HG03025 (cell line): ENCODE measurements around the gene NDUFS8.

Experiments used
- ATAC-seq: cut with Tn5 transposase; IDR thresholded peaks from one replicate; pipeline ENCODE4 v1.9.1; 2021; ENCODE audit warnings: mild to moderate bottlenecking, moderate library complexity; ENCODE audit not compliant: unreplicated experiment, low FRiP score

NDUFS8 gene

DNA sequence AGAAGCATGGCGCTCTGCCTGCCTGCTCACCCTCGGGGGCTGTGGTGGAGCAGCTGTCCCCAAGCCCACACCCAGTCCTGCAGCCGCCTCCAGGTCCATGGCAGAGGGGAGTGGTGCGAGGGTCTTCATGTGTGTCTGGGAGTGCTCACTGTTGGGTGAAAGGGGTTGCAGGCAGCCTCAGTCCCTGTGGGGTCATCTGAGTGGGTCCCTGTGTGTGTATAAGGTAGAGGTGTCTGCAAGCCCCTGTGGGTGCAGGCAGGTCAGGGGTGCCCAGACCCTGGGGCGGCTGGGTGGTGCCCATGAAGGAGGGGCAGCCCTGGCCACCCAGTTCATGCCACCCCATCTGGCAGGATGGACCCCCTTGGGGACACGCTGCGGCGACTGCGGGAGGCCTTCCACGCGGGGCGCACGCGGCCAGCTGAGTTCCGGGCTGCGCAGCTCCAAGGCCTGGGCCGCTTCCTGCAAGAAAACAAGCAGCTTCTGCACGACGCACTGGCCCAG lies 15.5 kb upstream of the NDUFS8 start:
- ATAC-seq: no peak

DNA sequence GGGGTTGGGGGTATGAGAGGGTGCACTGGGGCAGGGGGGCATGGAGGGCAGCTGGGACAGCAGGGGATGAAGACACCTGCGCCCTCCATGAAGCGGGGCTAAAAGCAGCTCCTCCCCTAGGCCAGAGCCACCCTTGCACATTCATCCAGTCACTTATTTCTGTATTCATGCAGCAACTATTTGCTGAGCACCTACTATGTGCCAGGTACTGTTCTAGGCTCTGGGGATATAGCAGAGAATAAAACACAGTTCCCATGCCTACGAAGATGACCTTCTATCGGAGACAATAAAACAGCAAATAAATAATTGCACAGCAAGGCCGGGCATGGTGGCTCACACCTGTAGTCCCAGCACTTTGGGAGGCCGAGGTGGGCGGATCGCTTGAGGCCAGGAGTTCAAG lies 15.0 kb upstream of the NDUFS8 start:
- ATAC-seq: no peak

DNA sequence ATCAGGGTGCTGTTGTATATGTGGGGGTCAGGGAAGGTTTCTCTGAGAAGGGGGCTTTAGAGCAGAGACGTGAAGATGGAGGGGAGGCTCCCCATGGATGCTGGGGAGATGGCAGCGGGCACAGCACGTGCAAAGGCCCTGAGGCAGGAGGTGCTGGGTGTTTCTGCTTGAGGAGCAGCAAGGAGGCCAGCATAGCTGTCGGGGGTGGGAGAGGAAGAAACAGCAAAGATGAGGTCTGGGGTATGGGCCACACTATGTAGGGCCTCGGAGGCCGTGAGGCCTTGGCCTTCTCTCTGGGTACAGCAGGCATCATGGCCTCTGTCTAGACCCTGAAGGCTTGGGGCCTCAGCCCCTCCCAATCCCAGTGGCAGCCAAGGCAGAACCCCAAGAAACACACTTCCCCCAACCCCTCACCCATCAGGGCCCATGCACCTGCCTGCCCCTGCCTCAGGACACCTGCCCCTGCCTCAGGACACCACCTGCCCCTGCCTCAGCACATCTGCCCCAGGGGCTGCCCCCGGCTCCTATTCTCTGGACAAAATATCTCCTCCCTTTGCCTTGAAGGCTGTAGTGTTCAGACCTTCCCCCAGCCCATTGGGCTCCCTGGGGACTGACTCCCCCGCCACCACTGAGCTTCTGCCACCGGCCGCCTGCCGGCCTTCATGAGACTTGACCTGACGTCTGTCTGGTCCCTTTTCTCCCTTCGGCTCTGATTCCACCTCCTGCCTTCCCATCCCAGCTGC lies 14.1 kb upstream of the NDUFS8 start:
- no peak for ATAC-seq

DNA sequence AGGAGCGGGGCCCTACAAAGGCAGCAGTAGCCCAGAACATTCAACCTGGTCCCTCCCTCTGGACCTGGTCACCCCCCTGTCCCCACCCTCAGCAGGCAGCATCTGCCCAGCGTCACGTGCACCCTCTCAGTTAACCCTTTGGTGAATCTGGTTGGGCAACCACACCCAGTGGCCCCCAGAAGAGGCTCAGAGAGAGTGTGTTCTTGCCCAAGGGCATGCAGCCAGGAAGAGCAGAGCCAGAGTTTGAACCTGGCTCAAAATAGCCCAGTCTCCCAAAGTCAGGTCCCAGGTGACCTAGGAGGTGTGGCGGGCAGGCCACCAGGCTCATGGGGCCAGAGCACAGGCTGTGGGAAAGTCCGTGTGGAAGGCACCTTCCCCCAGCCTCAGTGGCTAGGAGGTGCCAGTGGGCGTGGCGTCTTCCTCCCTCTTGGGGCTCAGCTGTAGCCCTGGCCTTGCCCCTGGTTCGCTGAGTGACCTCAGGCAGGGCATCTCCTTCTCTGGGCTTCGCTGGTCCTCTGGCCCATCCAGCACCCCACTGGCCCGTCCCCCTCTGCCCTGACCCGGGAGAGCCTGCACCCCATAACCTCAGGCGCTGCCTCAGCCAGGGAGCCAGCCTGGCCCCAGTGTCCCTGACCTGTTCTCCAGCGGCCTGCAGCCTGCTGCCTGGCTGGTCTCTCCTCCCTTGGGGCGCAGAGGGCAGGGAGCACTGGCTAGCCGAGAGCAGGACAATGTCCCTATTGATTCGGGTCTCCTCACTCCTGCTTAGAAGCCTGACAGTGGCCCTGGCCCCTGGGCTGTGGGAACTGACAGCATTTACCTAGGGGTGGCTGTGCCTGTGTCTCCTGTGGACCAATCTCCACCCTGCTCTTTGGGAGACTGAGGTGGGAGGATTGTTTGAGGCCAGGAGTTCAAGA lies 13.3 kb upstream of the NDUFS8 start:
- no peak for ATAC-seq

DNA sequence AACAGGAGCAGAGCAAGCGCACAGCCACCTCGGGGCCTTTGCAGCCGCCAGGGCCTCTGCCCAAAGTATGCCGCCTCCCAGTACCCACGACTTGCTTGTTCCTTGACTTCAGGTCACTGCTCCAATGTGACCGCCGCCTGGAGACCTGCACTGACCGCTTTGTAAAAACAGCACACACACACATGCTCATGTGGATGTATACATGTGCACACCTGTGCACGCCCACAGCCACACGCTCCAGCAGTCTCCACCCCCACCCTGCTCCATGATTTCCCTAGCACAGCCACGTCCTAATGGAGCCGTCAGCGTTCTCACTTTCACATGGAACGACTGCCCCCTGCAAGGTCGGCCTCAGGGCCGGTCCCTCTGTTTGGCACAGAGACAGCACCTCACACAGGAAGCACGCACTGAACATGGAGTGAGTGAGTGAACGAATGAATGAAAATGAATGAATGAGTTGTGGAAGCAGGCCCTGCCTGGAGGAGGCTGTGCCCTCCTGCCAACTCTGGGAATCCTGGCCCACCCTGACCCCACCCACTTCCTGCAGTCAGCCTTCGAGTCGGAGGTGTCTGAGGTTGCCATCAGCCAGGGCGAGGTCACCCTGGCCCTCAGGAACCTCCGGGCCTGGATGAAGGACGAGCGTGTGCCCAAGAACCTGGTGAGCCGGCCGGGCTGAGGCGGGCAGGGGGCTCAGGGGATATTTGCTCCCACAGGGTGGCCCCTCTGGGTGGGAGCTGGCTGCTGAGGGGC lies 12.3 kb upstream of the NDUFS8 start:
- no peak for ATAC-seq

DNA sequence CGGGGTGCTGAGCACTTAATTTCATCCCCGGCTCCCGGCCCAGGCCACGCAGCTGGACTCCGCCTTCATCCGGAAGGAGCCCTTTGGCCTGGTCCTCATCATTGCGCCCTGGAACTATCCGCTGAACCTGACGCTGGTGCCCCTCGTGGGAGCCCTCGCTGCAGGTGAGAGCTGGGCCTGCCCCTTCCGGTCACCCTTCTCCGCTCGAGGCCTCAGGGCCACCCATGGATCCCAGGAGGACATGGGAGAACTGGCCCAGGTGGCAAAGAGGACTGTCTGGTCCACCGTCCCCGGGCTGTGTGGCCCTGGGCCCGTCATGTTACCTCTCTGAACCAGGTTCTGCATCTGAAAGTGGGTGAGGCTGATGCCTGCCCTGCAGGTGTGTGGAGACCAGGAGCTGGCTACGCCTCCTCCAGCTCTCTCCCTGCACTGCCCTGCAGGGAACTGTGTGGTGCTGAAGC lies 11.7 kb upstream of the NDUFS8 start:
- no peak for ATAC-seq

DNA sequence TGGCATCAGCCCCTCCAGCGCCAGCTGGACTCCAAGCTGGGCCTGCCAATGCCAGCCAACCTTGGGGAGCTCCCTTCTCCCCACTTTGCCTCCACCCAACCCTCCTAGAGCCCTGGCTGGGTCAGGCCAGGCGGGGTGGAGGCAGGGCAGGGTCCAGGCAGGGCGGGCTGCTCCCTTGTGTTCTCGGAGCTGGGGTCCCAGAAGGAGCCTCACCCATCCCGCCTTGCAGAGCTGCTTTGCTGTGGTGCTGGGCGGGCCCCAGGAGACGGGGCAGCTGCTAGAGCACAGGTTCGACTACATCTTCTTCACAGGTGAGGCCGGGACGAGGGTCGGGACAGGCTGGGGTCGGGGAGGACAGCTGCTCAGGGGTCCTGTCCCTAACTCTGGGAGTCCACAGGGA lies 11.0 kb upstream of the NDUFS8 start:
- no peak for ATAC-seq

DNA sequence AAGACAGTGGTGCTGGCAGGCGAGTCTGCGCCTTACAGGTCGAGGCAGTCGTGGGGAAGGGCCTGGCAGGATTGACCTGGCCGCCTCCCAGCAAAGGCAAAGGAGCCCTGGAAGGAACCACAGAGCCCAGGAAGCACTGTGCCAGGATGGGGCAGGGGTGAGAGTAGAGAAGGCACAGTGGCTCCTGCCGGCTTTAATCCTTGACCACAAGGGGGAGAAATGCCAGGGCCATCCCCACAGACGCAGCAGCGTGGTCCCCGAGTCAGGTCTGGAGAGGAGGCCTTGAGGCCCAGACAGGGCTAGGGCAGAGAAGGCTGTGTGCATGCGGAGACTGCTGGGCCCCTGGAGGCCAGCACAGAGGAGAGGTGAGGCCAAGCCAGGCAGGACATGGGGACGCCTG lies 9.9 kb upstream of the NDUFS8 start:
- no peak for ATAC-seq

DNA sequence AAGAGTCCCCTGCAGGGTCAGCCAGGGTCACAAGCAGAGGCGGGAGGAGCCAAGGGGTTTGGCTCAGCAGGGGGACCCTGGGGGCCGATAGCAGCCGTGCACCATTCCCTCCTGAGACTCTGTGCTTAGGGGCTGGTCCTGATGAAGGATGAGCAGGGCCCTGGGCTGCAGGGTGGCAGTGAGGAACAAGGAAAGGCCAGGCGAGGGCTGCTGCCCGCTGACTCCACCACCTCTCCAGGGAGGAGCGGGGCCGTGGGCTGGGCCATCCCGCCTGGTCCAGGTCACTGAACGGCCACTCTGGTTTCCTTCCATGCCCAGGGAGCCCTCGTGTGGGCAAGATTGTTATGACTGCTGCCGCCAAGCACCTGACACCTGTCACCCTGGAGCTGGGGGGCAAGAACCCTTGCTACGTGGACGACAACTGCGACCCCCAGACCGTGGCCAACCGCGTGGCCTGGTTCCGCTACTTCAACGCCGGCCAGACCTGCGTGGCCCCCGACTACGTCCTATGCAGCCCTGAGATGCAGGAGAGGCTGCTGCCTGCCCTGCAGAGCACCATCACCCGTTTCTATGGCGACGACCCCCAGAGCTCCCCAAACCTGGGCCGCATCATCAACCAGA lies 9.2 kb upstream of the NDUFS8 start:
- no peak for ATAC-seq

DNA sequence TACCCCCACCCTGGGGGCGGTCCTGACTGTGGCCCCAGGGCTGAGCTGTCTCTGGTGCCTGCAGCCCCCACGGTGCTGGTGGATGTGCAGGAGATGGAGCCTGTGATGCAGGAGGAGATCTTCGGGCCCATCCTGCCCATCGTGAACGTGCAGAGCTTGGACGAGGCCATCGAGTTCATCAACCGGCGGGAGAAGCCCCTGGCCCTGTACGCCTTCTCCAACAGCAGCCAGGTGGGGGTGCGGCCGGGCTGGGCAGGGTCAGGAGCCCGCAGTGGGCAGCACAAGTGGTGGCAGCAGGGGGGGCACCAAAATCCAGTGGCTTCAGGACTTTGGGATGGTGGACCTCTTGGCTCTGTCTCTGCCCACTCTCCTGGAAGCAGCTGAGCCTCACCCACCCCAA lies 8.0 kb upstream of the NDUFS8 start:
- ATAC-seq: no peak

DNA sequence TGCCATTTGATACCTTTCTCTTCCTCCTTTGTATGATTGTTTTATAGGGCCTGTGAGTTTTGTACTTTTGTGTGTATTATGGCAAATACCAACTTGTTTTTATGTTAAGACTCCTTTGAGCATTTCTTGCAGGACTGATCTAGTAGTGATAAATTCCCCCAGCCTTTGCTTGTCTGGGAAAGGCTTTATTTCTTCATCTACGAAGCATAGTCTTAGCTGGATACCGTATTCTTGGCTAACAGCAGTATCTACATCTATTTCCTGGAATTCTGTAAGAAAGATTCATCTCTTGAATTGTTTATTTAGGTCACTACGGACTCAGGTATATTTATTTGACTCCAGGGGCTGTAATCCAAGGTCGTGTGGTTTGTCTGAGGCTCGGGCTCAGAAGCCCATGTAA lies 6.0 kb upstream of the NDUFS8 start:
- ATAC-seq: no peak

DNA sequence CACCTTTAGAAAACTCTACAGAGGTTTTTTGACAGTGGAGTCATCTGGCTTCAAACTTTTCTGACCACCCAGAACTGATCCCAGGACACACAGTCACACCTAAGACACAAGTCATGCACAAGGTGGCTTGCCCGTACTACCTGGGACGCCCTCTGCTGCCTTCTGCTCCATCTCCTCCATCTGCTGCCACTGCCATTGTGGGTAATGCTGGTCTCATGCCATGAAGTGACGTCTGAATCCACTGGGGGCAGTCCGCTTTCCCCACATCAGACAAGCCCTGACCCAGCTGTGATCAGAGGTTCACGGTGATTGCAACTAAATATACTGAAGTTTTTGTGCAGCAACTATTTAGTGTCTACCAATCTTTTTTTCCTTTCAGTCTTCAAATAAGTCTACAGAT lies 5.4 kb upstream of the NDUFS8 start:
- ATAC-seq: no peak

DNA sequence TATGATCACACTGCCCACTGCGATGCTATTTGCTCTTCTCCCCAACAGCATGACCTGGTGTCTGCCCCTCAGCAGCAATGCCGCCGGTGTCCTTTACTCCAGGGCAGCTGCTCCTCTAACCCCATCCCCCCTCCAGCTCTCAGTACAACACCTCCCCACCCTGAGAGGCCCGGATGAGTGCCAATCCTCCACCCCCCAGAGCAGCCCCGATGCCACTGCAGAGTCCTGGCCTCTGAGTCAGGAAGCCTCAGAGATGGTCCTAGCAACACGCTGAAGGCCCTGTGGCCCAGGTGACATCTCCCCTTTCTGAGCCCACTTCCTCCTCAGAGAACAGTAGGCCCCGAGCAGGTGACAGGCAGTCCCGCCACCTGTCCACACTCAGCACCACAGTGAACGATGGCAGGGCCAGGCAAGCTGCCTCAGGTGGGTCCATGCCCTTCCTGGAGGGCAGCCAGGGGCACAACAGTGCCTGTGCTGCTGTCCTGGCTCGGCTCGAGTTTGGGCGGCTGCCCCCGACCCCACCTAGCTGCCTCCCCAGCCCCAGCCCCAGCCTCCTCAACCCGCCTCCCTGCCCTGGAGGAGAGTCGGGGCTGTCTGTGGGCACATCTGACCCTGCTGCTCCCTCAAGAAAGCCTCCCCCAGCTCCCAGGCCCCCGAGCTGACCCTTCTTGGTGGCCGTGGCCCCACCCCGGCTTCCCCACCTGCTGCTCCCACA lies 3.9 kb upstream of the NDUFS8 start:
- no peak for ATAC-seq

DNA sequence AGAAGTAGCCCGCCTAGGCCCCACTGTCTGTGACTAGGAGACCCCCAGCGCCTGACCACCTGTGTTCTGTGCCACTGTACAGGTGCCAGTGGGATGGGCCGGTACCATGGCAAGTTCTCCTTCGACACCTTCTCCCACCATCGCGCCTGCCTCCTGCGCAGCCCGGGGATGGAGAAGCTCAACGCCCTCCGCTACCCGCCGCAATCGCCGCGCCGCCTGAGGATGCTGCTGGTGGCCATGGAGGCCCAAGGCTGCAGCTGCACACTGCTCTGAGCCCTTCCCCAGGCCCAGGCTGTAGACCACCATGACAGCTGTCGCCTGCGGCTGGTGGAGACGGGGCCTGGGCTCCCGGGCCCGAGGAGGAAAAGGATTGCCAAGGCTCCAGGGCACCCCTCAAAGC lies 2.8 kb upstream of the NDUFS8 start:
- ATAC-seq: no peak

DNA sequence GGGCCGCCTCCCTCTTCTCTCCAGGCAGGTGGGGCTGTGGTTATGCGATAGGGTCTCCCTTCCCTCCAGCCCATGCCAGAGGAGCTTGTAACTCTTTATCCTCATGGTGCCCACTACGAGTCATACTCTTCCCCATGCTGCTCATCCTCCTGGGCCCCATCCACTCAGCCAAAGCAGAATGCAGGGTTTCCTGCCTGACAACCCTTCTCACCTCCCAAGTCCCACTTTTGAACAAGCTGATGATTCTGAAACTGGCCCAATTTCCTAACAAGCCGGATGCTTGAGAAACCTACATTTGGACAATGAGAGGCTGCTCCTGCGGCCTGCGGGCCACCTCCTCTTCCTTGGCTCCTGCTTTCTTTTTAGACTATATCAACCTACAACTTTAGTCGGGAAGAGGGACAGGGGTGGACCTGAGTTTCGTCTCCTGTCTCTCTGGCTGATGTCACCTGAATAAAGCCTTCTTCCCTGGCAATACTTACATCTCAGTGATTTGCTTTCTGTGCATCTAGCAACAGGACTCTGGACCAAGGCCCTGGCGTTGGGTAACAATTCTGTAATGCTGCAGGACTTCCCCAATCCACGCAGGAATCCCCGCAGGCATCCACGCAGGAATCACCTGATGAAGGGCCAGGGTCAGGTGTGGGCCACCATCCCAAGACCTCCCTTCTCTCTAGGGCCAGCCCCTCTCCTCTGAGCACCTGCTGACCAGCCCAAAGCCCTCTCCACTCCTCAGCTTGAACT lies 1.5 kb upstream of the NDUFS8 start:
- no peak for ATAC-seq

DNA sequence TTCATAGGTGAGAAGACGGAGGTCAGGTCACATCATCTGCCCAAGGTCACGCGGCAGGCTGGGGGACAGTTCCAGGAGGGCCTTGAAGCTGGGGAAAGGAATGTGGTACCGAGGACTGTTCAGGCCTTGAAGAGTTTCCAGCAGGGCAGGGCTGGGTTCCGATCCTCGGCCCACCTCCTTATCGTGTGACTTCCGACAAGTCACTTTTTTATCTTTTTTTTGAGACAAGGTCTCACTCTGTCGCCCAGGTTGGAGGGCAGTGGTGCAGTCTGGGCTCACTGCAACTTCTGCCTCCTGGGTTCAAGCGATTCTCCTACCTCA lies 623 bp downstream of the NDUFS8 start:
- ATAC-seq: no peak

DNA sequence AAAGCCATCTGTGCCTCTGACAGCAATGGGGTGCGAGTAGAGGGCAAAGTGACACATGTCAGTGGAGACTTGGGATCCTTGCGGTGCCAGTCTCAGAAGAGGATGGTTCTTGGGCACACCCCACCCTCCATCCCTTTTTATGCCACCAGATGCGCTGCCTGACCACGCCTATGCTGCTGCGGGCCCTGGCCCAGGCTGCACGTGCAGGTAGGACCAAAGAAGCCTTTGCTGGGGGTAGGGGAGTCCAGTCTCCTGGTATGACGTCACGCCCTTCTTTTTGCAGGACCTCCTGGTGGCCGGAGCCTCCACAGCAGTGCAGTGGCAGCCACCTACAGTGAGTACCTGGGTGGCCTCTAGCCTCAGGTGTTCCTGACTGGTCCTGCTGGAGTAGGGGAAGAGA lies 1.5 kb downstream of the NDUFS8 start:
- no peak for ATAC-seq

DNA sequence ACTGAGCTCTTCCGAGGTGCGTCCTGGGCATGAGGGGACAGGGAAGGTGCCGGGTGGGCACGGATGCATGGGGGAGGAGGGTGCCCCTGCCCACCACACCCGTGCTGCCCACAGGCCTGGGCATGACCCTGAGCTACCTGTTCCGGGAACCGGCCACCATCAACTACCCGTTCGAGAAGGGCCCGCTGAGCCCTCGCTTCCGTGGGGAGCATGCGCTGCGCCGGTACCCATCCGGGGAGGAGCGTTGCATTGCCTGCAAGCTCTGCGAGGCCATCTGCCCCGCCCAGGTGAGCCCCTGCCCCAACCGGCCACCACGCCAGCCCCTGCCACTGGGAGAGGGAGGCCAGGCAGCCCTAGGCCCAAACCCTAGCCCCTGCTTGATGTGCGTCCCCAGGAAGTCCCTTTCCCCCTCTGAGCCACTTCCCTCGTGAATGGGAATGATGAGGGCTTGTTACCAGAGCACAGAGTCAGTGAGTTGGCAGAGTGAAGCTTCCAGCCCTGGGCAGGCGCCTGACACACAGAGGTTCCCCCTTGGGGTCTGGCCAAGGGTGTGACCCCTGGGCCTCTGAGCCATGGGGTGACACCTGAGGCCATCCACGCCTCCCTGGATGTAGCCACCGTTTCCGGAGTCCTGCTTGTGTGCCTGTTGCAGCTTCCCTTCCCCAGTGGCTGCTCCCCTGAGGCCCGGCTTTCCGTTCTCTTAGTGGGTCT lies 2.7 kb downstream of the NDUFS8 start:
- ATAC-seq: no peak

DNA sequence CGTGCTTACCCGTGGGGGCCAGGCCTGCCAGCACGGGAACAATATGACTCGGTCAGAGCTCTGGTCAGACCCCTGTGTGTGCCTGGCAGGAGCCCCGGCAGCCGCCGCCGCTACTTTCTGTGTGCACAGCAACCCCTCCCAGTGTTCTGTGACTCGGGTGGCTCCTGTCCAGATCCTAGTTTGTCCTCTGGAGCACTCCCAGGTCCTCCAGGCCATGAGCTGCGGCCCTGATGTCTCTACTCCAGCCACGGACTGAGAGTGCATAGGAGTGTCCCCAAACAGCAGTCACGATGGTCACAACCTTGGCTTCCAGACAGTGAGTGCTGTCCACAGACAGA lies 3.2 kb downstream of the NDUFS8 start:
- ATAC-seq: no peak
